Measurements from ENCODE around the gene H6PD.
"Not testable (repeated sequence)": the region's sequence is repeated elsewhere in the genome, so short reads cannot be mapped to it uniquely, and the experiment has no call there.

H6PD gene

DNA sequence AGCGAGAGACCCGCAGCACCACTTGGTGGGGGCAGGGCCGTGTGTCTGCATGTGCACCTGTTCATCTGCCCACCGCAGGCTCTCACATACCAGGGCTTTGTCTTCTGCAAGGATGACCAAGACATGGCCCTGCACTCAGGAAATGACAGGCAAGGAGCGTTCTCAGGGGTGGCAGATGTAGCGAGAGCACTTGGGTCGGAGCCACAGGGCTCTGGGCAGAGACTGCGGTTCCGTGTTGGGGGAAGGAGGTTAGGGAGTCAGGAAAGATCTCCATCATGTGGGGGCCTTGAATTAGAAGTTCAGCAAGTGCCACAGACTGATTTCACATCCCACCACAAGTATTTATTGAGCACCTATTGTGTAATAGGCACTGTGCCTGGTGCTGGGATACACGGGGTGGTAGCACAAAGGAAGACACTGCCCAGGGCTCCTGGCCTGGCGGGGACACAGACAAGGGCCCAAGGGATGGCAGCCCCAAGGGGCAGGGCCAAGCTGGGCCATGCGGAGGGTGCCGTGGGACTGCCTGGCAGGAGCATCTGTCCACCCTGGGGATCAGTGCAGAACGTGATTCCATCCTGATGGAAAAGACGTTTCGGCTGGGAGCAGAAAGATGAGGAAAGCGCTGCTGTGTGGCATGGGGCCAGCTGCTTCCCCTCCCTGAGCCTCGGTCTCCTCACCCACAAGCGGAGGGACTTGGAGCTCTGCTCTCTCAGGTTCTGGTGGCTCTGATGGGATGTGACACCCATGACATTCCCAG, 46.7 kb downstream of the H6PD start:
- no peak for DNase-seq

DNA sequence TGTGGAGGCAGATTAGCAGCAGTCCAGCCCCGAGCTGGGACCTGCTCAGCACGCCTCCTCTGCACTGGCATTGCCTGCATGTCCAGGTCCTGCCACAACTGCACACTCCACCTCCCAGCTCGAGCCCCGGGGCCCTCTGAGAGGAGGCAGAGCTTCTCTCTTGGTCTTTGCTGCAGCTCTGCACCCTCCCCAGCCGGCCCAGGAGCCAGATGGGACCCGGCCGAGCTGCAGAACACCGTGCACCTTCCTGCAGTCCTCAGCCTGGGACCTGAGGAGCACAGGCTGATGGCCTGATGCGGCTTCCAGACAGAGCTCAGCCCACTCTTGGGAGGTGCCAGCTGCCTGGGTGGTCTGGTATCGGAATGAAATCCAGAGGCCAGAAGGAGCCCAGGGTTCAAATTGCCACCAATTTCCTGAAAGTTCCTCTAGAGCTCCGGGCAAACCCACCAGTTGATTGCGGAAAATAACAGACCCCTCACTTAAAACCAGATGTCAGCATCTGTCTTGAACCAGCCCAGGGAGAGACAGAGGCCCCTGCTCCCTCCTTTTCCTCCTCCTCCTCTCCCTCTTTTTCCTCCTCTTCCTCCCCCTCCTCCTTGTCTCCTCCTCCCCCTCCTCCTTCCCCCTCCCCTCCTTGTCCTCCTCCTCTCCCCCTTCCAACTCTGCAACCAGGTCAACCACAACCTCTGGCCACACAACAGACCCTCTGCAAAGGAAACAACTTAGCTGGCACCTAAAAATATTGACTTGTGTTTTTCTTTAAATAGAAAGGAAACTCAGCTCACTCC, 47.5 kb downstream of the H6PD start:
- DNase-seq: no peak

DNA sequence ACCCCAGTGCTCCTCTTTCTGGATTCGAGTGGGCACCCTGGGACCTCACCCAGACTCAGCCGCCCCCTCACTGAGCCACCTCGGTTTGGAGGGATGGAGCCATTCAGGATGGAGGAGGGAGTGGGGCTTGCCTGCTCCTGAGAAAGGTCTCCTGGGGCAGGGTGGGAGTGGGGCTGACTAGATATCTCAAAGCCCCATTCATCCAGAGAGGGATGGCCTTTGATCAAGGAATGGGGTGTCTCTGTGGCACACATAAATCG, 48.1 kb downstream of the H6PD start:
- no peak for DNase-seq

DNA sequence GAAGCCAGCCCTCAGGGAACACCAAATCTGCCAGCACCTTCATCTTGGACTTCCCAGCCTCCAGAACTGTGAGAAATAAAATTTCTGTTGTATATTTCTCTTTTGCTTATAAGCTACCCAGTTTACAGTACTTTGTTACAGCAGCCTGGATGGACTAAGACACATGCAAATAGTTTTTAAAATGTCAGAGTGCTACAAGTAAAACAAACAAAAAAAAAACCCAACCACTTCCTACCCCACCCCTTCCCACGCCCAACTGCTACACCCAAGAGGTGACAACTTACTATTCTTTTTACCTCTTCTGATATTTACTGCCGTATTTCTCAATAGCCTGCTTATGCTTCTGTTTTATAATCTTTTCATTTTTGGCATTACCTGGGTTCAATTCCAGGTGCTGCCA, 49.5 kb downstream of the H6PD start:
- no peak for DNase-seq

DNA sequence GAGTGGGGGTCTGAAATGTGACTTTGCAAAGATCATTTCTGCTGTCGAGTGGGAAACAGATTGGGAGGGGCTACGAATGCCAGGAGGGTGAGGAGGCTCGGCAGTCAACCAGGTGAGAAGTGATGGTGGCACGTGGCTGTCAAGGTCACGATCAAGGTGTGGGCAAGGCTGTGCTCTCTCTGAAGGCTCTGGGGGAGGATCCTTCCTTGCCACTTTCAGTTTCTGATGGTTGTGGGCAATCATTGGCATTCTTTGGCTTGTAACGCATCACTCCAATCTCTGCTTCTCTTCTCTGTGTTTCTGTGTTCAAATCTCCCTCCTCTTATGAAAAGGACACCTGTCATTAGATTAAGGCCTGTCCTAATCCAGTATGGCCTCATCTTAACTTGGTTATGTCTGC, 52.0 kb downstream of the H6PD start:
- no peak for DNase-seq

DNA sequence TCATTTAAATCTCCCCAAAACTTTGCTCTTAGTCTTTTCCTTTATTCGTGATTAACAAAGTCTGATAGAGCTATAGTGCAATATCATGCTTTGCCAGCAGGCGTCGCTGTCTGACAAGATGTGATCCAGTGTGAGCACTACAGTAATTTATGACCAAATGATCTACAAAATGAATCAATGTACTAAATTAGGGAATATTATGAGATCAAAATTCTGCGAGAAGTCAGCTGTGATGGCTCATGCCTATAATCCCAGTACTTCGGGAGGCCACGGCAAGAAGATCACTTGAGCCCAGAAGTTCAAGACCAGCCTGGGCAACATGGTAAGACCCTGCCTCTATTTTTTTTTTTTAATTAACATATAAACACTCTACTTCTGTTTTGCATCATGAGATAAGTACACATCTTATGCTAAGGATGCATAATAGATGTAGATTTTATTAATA, 54.5 kb downstream of the H6PD start:
- DNase-seq: peak; percentile 63

DNA sequence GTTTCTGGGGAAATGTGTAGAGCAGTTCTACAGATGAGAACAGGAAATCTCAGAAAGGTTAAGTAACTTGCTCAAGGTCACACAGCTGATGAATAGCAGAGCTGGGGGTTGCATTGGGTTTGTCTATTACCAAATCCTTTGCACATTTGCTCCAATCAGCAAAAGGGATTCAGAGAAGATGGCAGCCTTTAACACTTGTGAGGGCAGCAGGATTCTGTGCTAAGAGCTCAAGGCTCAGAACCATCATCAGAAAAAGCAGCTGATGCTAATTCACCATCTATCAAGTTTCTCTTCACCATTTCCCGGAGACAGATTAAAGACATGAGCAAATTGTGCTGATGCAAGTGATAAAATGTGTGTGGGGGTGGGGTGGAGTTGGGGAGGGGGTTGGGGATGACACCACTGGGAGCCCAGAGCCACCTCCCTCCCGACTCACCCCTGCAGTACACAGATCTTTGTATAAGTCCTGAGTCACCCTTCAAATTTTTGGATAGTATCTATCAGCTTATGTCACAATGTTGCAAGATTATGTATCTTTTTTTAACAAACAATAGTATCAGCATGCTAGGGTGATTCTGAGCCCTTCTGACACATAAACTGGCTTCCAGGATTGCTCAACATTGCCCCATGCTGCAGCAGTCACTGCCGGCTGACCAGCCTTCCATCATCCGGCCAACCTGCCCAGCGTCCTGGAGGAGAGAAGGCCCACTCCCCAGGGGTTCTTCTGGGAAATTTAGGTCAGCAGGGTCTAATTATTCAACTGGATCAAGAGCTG, 55.3 kb downstream of the H6PD start:
- DNase-seq: peak; percentile 38

DNA sequence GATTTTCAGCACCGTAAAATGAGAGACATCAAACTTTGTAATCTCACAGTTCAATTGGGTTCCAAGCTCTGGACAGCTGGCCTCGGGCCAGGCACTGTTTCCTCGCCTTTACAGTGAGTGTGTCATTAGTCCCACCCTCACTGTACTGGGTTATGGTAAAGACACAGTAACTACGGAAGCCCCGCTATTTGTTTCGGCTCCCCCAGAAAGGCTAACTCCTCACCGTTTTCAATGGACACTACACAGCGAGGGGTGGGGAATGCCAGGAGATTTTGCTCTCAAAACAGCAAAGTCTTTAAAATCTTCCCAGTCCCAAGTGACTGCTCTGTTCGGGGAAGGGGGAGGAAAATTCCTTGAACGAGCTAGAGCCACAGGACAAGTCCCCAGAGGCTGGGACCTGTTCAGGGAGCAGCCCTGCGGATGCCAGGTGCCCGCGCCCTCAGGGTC, 57.4 kb downstream of the H6PD start:
- DNase-seq: no peak

DNA sequence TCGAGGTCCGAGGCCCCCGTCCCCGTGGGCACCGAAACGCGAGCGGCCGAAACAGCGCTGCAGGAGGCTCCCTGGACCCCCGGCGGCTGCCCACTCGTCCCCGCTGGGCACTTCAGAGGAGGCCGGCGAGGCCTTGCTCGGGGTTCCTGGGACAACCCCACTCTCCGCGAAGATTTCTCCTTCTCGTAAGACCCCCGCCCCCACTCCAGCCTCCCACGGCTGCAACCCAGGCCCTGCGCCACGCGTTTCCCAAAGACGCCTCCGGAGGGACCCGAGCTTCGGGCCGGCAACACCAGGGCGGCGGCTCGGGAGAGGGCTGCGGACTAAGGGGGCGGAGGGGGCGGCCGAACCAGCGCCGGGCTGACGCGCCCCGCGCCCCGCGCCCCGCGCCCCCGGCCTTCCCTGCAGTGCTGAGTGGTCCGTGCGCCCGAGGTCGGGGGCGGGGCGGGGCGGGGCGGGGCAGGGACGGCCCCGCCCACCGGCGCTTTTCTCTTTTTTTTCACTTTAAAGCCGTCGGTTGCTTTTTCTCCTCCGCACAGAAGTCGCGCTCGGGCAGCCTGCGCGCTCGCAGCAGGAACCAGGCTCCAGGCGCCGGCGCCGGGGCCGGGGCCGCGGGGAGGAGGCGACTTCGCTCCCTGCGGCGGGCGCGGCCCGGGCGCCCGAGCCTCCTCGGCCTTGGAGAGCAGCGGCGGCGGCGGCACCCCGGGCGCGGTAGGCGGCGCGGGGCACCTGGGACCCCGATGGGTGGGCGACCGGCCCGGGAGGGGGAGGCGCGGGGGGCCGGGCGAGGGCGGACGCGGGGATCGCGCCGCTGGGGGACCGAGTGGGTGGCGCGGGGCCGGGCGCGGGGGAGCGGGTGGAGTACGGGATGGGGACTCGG, 58.0 kb downstream of the H6PD start, which contains the start of gene SPSB1:
TSS of gene SPSB1 (plus strand) at position 534 of the 880 bp plus-strand sequence. CDS start 62,998 bp downstream, outside the sequence.
- peak; percentile 64 for DNase-seq

DNA sequence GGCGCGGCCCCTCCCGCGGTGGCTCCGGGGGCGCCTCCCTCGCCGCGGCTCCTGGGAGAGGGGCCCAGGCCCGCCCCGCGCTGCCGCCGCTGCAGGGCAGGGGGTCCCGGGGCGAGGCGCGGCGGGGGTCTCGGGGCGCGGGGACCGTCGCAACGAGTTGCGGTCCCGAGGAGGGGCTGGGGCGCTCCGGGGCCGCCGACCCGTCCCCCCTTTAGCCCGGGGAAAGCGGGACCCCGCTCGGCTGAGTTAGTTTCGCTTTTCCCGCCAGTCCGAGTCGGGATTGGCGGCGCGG, 58.6 kb downstream of the H6PD start:
- DNase-seq: no peak

DNA sequence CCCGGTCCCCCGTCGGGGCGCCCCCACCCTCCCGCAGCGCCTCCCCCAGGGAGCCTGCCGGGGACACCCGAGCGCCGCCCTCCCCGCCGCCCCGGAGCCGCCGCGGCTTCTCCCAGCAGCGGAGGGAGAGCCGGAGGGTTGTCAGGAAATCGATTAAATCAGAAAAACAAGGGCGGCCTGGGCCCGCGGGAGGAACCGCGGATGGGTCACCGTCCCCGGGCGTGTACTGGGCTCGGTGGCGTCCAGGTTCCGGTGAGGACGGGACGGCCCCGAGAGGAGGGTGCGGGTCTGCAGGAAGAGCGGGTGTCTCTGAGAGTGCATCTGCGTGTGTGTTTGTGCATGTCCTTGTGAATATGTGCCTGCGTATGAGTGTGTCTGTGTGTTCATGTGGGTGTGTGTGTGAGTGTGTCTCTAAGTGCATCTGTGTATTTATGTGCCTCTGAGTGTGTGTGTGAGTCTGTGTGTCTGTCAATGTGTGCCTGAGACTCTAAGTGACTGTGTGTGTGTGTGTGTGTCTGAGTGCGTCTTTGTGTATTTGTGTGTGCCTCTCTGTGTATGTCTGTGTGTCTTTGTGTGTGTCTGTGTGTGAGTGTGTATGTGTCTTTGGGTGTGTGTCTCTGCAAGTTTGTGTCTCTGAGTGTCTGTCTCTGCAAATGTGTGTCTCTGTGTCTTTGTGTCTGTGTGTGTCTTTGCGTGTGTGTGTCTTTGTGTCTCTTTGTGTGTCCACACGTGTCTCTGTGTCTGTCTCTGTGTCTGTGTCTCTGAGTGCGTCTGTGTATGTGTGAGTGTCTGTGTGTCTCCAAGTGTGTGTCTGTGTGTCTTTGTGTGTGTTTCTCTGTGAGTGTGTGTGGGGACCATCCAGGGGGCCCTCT, 59.2 kb downstream of the H6PD start:
- DNase-seq: no peak

DNA sequence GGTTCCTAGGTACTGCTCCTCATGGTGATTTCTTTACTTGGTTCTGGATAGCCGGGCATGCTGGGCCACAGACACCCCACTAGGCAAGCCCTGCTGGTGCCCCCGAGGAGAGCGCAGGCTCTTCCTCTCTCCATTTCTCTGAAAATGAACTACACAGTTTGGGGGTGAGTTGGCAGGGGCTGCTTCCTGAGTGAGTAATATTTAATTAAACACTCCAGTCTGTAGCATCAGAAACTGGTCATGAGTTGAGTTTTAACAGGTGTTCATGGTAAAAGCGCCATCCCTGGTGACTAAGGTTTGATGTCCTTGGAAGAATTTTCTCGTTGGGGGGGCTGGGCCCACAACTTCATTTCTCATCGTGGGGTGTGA, 59.8 kb downstream of the H6PD start:
- DNase-seq: peak; percentile 46

DNA sequence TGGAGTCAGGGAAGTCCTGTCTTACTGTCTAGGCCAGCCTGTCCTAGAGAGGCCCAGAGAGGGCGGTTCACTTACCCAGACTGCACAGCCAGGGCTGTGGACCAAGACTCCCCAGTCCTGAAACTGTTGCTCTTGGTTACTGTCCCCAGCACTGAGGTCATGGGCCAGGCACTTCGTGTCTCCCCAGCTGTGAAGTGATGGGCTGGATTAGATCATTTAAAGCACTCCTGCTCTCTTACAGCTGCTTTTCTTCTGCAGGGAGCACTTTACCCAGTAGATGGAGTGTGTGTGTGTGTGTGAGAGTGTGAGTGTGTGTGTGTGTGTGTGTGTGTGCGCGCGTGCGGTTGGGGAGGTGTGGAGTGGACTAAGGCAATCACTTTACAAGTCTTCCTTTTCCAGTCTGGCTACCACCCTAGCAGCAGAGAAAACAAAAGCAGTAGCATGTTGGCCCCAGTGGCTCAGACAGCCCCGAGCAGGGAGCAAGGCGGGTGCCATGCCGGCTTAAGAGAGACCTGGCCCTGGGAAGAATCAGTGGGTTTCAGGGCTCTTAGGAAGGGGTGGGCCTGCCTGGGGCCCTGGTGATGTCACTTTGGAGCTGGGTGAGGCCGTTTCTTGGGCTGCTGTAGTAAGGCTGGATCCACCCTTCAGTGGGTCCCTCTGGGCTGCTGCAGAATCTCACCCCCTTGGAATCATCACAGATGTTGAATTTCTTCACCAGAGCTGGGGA, 60.5 kb downstream of the H6PD start:
- no peak for DNase-seq

DNA sequence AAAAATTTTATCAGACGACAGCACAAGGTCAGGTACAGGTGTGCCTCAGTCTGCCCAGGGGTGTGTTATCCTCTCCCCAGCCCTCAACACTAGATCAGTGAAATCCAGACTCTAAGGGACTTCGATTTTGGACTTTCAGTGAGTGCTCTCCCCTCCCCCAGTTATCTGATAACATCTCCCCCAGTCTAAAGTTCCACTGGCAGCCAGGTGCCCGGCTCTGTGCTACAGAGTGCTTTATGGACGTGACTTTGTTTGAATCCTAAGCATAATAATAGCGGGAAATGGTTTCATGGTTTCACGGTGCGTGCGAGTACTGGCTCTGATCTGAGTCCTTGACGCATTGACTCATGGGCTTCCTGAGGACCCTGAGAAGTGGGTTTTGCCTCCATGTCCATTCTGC, 61.3 kb downstream of the H6PD start:
- no peak for DNase-seq

DNA sequence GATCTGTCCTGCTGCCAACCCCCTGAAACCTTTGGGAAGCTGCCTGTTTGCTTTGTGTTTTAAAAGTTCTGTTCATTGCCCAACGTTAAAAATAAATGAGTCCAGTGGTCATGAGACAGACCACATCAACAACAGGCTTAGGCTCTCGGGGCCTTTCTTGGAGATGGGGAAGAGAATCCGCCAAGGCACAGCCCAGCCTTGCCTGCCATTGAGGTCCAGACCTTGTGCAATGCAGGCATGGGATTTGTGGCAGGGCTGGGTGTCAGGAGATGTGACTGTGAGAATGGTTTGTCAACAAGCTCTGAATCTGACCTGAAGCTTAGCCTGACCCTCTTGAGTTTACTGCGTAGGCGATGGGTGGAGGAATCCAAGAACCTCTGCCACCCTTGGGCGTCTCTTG, 62.3 kb downstream of the H6PD start:
- DNase-seq: no peak

DNA sequence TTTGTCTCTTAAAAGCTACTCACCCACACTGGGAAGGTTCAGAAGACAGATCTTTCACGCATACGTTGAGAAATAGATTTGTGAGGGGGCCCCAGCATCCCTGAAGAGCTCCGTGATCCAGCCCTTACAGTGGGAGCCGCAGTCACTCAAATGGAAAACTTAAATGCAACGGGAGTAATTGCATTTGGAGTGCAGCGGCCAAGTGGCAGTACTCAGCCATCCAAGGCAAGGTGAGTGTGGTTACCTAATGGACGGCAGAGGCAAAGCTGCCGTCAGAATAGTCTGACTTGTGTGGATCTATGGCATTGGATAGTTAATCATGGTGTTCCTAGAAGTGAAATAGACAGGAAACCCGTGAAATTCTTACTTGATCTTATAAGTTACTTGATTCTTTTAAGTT, 63.3 kb downstream of the H6PD start:
- DNase-seq: no peak

DNA sequence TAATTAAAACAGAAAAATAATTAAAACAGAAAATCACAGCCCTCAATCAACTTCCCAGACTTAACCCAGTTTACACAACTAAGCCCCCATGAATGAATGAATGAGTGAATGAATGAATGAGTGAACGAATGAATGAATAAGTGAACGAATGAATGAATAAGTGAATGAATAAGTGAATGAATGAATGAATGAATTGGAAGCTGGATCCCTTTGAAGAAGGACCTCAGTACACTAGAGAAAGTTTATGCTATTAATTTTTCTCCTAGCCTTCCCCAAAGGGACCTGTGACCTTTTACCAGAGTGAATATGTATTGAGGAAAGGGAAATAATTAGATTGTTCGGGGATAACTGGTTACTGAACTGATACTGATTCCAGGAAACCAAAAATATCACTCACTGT, 63.7 kb downstream of the H6PD start:
- no peak for DNase-seq

DNA sequence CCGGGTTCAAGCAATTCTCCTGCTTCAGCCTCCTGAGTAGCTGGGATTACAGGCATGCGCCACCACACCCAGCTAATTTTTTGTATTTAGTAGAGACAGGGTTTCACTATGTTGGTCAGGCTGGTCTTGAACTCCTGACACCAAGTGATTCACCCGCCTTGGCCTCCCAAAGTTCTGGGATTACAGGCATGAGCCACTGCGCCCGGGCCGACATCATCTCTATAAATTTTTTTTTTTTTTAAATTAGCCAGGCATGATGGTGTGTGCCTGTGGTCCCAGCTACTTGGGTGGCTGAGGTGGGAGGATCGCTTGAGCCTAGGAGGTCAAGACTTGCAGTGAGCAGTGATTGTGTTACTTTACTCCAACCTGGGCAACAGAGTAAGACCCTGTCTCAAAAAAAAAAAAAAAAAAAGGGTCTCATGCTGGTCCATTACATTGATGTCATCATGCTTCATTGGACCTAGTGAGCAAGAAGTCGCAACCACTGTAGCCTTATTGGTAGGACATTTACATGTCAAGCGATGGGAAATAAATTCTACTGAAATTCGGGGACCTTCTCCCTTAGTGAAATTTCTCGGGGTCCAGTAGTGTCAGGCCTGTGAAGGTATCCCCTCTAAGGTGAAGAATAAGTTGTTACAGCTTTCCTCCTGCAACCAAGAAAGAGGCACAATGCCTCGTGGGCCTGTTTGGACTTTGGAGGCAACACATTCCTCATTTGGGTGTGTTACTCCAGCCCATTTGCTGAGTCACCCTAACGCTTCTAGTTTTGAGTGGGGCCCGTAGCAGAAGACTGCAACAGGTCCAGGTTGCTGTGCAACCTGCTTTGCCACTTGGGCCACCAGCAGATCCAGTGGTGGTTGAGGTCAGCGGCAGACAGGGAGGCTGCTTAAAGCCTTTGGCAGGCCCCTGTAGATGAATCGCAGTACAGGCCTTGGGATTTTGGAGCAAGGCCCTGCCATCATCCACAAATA, 65.3 kb downstream of the H6PD start:
- not testable (repeated sequence) for DNase-seq

DNA sequence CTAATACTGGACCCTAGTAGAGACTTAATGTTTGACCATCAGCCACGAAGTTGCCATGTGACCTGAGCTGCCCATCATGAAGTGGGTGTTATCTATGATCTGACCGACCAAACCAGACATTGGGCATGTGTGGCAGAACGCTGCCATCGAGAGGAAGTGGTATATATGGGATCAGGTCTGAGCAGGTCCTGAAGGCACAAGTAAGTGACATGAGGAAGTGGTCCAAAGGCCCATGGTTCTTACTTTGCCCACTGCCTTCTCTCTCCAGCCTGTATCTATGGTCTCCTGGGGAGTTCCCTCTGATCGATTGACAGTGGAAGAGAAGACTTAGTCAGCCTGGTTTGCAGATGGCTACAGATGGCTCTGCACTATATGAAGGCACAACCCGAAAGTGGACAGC, 66.0 kb downstream of the H6PD start:
- no peak for DNase-seq

Measured in T1000 (cell line).